Sigmoid colon (tissue), 4 donors: ENCODE results near the gene RNF149.

Experiments
- CTCF ChIP-seq, 4 experiments: fragments of 450-650 bp in 3 of 4; fragments of 200-600 bp in 1 of 4; IDR thresholded peaks; one replicate each; pipeline ENCODE4 v1.5.1; 2016 to 2019; ENCODE audit warnings: antibody characterized with exemption in 4 of 4, mild to moderate bottlenecking in 3 of 4, moderate library complexity in 2 of 4
- EP300 ChIP-seq, 4 donors: sonication (generic); formaldehyde crosslinking; IDR thresholded peaks; one replicate each; pipeline ENCODE4 v1.6.1; 2017; ENCODE audit warnings: antibody characterized with exemption in 4 of 4
- POLR2A ChIP-seq, 2 donors: fragments of 450-650 bp; IDR thresholded peaks; one replicate each; pipeline ENCODE4 v1.6.1; 2016; ENCODE audit warnings: antibody characterized with exemption in 2 of 2, mild to moderate bottlenecking in 2 of 2, moderate library complexity in 2 of 2
- POLR2AphosphoS5 ChIP-seq, 4 donors: sonication (generic); formaldehyde crosslinking; IDR thresholded peaks; one replicate each; pipeline ENCODE4 v1.6.1; 2017; ENCODE audit warnings: antibody characterized with exemption in 4 of 4

GRCh38 chr2:101311696-101312017, 3.2 kb upstream of the RNF149 start:
- TF ChIP-seq CTCF (IDR thresholded peaks at IDR 0.05), result no peak
- TF ChIP-seq POLR2A (IDR thresholded peaks at IDR 0.05), result no peak
- no peak for TF ChIP-seq POLR2AphosphoS5 (IDR thresholded peaks at IDR 0.05)
- TF ChIP-seq EP300 (IDR thresholded peaks at IDR 0.05), result no peak
